IPS DF 6.9 (cell line): ENCODE data around the gene MTCL1.

Experiments
- DNase-seq: peaks from one replicate; pipeline ENCODE4 v3.0.0-alpha.2; 2013; ENCODE audit warnings: low read depth, low spot score
- H3K27ac ChIP-seq: one replicate; pipeline ENCODE4 v1.5.1; 2013; ENCODE audit warnings: low read length, control low read depth
- H3K27me3 ChIP-seq: 2 replicates; pipeline ENCODE4 v1.6.1; 2013; ENCODE audit warnings: mild to moderate bottlenecking, low read length; ENCODE audit not compliant: control insufficient read depth, insufficient read depth
- H3K36me3 ChIP-seq: 2 replicates; pipeline ENCODE4 v1.6.1; 2013; ENCODE audit warnings: low read length; ENCODE audit not compliant: control insufficient read depth, insufficient read depth
- H3K4me1 ChIP-seq: 2 replicates; pipeline ENCODE4 v1.6.1; 2013; ENCODE audit warnings: low read length; ENCODE audit not compliant: control insufficient read depth, insufficient read depth
- H3K4me3 ChIP-seq: 2 replicates; pipeline ENCODE4 v1.5.1; 2013; ENCODE audit warnings: mild to moderate bottlenecking, low read length
- H3K9me3 ChIP-seq: 2 replicates; pipeline ENCODE4 v1.6.1; 2013; ENCODE audit warnings: low read length, inconsistent platforms; ENCODE audit not compliant: control insufficient read depth, insufficient read depth
- WGBS: extraction: QIAGEN DNeasy Blood & Tissue Kit; methylation state at CpG from one replicate; pipeline ENCODE4 v1.1.7; 2013; ENCODE audit warnings: mixed read lengths, missing lambda C conversion rate; ENCODE audit not compliant: insufficient read length, insufficient coverage; 5-methylcytosine and 5-hydroxymethylcytosine counted together

MTCL1 gene

DNA sequence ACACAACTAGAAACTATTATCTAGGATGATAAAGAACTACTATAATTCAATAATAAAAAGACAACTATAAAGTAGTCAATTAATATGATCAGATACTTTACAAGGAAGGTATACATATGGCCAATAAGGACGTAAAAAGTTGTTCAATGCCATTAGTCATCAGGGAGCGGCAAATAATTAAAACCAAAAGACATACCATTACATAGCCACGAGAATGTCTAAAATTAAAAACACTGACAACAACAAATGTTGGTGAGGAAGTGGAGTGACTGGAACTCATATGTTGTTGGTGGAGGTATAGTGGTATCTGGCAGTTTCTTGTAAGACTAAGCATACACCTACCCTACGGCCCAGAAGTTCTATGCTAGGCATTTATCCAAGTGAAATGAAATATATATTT, 152.4 kb downstream of the MTCL1 start:
- Histone ChIP-seq H3K4me3 (no peak overlapping the region), H3K27me3 (no peaks in the 10 kb centered on the region), H3K27ac (no peak overlapping the region), H3K36me3 (no peaks in the 10 kb centered on the region), H3K4me1 (no peaks in the 10 kb centered on the region), H3K9me3 (no peaks in the 10 kb centered on the region)
- DNase-seq: no peak
- no CpG with 5 or more reads among the region's 4 CpGs for WGBS

DNA sequence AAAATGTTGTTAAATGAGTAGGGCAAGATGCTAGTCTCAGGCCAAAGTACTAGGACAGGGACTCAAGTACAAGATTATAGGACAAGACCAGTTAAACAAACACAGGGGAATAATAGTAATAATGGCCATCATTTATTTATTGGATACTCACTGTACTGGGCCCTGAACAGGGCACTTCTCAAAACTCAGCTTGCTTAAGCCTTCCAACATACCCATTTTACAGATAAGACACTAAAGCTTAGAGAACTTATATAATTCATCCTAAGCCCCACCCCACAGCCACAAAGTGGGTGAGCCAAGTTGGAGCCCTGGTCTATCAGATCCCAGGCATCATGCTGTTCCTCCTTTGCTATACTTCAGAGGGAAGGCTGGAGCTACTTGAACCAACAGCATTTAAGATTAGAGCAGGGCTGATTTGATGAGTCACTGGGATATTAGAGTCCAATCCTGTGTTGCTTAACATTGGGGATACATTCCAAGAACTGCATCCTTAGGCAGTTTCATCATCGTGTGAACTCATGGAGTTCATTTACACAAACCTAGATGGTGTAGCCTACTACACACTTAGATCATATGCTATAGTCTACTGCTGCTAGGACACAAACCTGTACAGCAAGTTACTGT, 153.6 kb downstream of the MTCL1 start:
- Histone ChIP-seq H3K27ac (no peak overlapping the region), H3K27me3 (no peaks in the 10 kb centered on the region), H3K36me3 (no peaks in the 10 kb centered on the region), H3K9me3 (no peaks in the 10 kb centered on the region), H3K4me3 (no peak overlapping the region), H3K4me1 (no peaks in the 10 kb centered on the region)
- no CpG with 5 or more reads among the region's 1 CpG for WGBS
- DNase-seq: no peak

DNA sequence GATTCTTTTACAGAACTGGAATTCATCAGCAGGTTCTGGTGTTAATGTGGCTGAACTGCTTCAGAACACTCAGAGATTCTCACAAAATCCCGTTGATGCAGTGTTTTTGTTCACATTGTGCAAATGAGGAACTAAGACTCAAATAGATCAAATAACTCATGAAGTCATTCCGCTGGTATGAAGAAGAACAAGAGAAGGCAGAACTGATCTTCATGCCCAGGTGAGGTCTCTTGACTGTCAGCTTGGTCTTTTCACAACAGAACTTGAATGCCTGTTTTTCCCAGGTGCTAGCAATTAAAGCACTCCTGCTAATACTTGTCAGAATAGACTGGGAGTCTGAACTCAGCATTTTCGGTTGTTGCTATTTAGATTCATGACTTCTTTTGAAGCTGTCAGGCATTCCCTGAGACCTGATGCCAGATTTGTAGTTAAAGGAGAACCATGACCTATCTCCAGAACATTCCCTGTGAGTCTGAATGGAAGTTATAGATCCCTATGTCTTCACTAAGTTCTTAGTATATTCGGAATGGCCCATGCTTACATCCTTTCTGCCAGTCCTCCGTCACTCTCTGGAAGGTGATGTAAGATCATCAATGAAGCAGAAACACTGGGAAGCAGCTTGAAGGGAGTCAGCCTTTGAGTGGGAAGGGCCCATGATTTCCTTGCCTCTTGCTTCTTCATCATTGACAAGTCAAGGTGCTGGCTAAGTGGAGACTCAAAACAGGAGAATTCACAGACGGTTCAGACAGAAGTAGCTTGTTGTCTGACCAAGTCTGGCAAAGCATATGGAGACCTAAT, 155.7 kb downstream of the MTCL1 start:
- H3K27ac ChIP-seq: no peak overlapping the region
- H3K36me3 ChIP-seq: no peaks in the 10 kb centered on the region
- WGBS: no CpG with 5 or more reads among the region's 6 CpGs
- no peak overlapping the region for H3K4me3 ChIP-seq
- DNase-seq: no peak
- H3K27me3 ChIP-seq: no peaks in the 10 kb centered on the region
- no peaks in the 10 kb centered on the region for H3K4me1 ChIP-seq
- no peaks in the 10 kb centered on the region for H3K9me3 ChIP-seq

DNA sequence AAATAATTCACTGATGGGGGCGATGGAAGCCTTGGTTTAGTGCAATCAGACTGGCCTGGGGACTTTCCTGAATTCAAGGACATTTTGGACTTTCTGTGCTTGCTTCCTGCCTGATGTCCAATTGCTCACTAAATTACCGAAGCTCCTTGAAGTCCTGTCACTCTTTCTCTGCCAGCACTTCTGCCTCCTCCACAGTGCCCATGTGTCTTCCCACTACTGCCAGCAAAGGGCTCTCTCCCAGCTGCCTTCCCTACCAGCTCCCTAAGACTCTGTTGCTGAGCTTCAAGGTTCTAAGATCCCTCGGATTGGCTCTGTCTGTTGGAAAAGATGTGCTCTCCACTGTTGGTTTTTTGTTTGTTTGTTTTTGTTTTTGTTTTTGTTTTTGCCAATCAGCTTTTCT, 158.1 kb downstream of the MTCL1 start:
- no CpG with 5 or more reads among the region's 3 CpGs for WGBS
- DNase-seq: no peak
- H3K27ac ChIP-seq: no peak overlapping the region
- H3K4me1 ChIP-seq: peaks cover 1% of the 10 kb centered on the region; the same call in 1 of the 2 replicates
- no peaks in the 10 kb centered on the region for H3K27me3 ChIP-seq
- H3K9me3 ChIP-seq: no peaks in the 10 kb centered on the region
- H3K4me3 ChIP-seq: no peak overlapping the region
- H3K36me3 ChIP-seq: no peaks in the 10 kb centered on the region

DNA sequence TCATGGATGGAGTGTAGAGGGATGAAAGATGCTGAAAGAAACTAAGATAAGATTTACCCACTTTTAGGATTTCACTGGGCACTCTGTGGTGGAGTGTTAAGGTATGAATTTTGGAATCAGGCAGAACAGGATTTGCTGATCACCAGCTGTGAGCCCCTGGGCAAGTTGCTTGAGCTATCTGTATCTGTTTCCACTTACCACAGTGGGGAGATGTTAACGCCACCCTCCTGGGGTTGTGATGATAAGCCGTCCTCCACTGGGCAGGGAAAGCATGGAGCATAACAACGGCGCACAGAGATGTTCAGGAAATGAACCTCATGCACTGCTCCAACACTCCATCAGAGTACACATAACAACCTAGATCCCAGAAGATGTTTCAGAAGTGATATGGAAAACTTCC, 160.6 kb downstream of the MTCL1 start:
- H3K4me3 ChIP-seq: no peak overlapping the region
- WGBS: no CpG with 5 or more reads among the region's 4 CpGs
- no peaks in the 10 kb centered on the region for H3K36me3 ChIP-seq
- no peaks in the 10 kb centered on the region for H3K27me3 ChIP-seq
- H3K9me3 ChIP-seq: no peaks in the 10 kb centered on the region
- peaks cover 1% of the 10 kb centered on the region; the same call in 1 of the 2 replicates for H3K4me1 ChIP-seq
- H3K27ac ChIP-seq: no peak overlapping the region
- DNase-seq: no peak

DNA sequence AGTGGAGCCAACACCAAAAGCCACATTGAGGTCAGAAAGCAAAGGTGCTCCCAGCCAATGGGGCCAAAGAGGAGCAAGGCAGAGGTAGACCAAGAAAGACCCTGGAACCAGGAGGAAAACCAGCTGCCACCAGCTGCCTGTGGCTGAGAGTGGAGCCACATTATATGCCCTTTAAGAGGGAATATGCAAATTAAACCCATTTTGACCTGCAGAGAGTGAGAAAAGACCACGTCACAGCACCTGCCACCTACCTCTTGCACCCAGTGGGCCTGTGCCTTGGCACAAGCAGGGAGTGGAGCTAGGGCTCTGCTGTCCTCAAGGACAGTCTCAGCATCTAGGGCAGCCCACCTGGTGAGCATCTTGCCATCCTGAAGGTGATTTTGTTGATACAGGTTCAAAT, 161.3 kb downstream of the MTCL1 start:
- WGBS: no CpG with 5 or more reads among the region's 1 CpG
- H3K36me3 ChIP-seq: no peaks in the 10 kb centered on the region
- H3K9me3 ChIP-seq: no peaks in the 10 kb centered on the region
- DNase-seq: no peak
- peaks cover 1% of the 10 kb centered on the region; the same call in 1 of the 2 replicates for H3K4me1 ChIP-seq
- H3K27ac ChIP-seq: no peak overlapping the region
- no peaks in the 10 kb centered on the region for H3K27me3 ChIP-seq
- no peak overlapping the region for H3K4me3 ChIP-seq

DNA sequence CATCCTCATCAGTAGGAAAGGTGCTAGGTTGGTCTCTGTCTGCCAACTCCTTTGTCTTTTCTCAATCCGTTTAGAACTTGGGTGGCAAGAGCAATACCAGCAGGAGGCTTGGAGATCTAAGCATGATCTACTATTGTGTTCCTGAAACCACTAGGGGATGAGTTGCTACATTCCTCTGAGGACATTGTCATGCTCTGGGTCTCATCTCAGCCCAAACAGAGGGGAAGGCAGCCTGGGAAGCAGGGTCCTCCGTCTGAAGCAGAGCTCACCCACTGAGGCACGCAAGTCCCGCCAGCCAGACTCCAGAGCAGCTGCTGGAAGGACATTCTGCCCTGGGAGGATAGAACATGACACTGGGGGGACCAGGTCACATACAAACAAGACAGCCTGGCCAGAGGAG, 162.9 kb downstream of the MTCL1 start:
- Histone ChIP-seq H3K4me3 (no peak overlapping the region), H3K27ac (no peak overlapping the region), H3K36me3 (no peaks in the 10 kb centered on the region), H3K27me3 (no peaks in the 10 kb centered on the region), H3K4me1 (peaks cover 1% of the 10 kb centered on the region; the same call in 1 of the 2 replicates), H3K9me3 (no peaks in the 10 kb centered on the region)
- no CpG with 5 or more reads among the region's 4 CpGs for WGBS
- no peak for DNase-seq

DNA sequence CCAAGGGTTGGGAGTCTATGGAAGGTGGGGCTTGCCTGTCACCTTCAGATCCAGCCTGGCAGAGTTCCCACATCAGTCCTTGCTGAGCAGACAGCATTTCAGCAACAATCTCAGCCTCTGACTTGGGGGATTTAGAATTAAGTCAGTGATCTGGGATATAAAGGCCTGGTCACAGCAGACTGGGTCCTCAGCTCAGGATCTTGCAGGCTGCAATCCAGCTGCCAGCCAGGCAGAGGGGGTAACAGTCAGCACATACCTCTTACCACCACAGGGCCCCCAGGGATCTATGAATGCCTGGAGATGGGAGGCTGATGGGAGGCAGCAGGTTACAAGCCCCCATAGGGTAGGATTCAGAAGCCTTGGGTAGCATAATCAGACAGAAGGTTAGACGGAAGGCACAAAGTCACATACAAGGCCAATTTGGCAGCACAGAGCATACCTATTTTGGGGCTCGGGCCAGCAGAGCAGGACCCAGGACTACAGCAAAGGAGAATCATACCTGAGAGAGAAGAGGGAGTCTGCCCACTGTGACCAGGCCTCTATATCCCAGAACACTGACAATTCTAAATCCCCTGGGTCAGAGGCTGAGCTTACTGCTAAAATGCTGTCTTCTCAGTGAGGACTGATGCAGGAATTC, 163.5 kb downstream of the MTCL1 start:
- Histone ChIP-seq H3K4me3 (no peak overlapping the region), H3K9me3 (no peaks in the 10 kb centered on the region), H3K27me3 (no peaks in the 10 kb centered on the region), H3K27ac (no peak overlapping the region), H3K36me3 (no peaks in the 10 kb centered on the region), H3K4me1 (peaks cover 1% of the 10 kb centered on the region; the same call in 1 of the 2 replicates)
- DNase-seq: no peak
- WGBS: no CpG with 5 or more reads among the region's 2 CpGs

DNA sequence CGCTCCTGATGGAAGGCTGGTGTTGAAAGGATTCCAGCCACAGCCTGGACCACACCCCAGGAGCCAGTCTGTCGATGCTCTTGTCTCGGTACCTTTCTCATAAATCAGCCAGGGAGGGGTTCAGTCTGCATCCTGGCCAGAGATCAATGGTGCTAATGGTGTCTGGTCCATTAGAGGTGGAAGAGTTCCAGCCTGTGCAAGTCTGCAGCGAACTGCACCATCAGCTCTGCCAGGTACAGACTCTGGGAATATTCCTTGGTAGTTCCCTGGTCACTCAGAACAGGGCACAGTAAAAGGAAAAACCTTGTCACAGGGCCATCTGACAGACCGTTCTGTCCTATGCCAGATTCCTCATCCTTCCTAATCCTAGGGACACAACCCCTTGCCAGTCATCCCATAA, 164.3 kb downstream of the MTCL1 start:
- no peak overlapping the region for H3K27ac ChIP-seq
- no peak for DNase-seq
- no peak overlapping the region for H3K4me3 ChIP-seq
- no CpG with 5 or more reads among the region's 5 CpGs for WGBS
- no peaks in the 10 kb centered on the region for H3K9me3 ChIP-seq
- peaks cover 1% of the 10 kb centered on the region; the same call in 1 of the 2 replicates for H3K4me1 ChIP-seq
- no peaks in the 10 kb centered on the region for H3K36me3 ChIP-seq
- no peaks in the 10 kb centered on the region for H3K27me3 ChIP-seq

DNA sequence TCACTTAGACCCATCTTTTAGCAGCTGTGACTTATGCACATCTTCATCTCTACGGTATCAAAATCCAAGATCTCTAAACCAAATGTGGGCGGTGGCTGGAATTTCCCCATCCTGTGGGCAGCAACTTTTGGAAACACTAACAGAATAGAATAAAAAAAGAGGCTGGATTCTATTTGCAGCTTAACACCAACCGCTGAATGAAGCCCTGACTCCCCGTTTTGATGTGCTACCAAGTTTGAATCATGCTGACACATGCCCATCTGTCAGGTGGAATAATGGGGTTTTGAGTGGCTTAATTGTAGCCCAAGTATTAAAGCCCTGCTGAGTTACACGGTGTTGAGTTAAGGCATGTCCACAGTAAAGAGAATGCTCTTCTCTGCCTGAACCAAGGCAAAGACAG, 165.2 kb downstream of the MTCL1 start:
- WGBS: no CpG with 5 or more reads among the region's 5 CpGs
- Histone ChIP-seq H3K4me1 (peaks cover 1% of the 10 kb centered on the region; the same call in 1 of the 2 replicates), H3K4me3 (no peak overlapping the region), H3K9me3 (no peaks in the 10 kb centered on the region), H3K36me3 (no peaks in the 10 kb centered on the region), H3K27ac (no peak overlapping the region), H3K27me3 (no peaks in the 10 kb centered on the region)
- no peak for DNase-seq
